SK-N-SH (cell line): ENCODE measurements around the gene TRRAP. TPM values are rescaled to one million over a fixed set of nuclear protein-coding genes. Genes with fewer than 3 reads are reported as not detected.

Source experiments
- CTCF ChIA-PET: fragments of 300-600, 350-600 bp; formaldehyde crosslinking; extraction: SDS; loops from one replicate; lab custom pipeline; 2021; lab: Yijun Ruan, JAX
- POLR2A ChIA-PET: fragments of 350-600 bp; sonication (Branson Sonifier 250); formaldehyde crosslinking; extraction: SDS; loops from one replicate; lab custom pipeline; 2020; ENCODE audit warnings: antibody characterized with exemption, inconsistent platforms; lab: Yijun Ruan, JAX
- DNase-seq: peaks from one replicate; pipeline ENCODE4 v3.0.0; 2012
- H2AFZ ChIP-seq: fragments of 200-600 bp; sonication (generic); 2 replicates; pipeline ENCODE4 v1.8.1; 2016; ENCODE audit warnings: antibody characterized with exemption, mild to moderate bottlenecking, low read depth
- H3F3A ChIP-seq: fragments of 200-600 bp; sonication (generic); replicated peaks from 2 replicates; pipeline ENCODE3; 2016; ENCODE audit warnings: antibody characterized with exemption, mild to moderate bottlenecking; ENCODE audit not compliant: insufficient read depth
- H3K27ac ChIP-seq, 2 experiments: fragments of 200-500 bp in 1 of 2; fragments of 200-600 bp in 1 of 2; sonication (Bioruptor generic) in 1 of 2; sonication (generic), shearing (Covaris generic) in 1 of 2; 2 replicates each; pipeline versions ENCODE4 v1.5.1 to v1.6.1; 2014 to 2016; ENCODE audit warnings: low read depth in 2 of 2, inconsistent platforms in 1 of 2, low read length in 1 of 2, mild to moderate bottlenecking in 1 of 2, mixed read lengths in 1 of 2
- H3K27me3 ChIP-seq: fragments of 200-600 bp; sonication (generic), shearing (Covaris generic); 2 replicates; pipeline ENCODE4 v1.6.1; 2016; ENCODE audit warnings: mixed run types; ENCODE audit not compliant: insufficient read depth
- H3K36me3 ChIP-seq, 2 experiments: fragments of 200-500 bp in 1 of 2; fragments of 200-600 bp in 1 of 2; sonication (Bioruptor generic) in 1 of 2; sonication (generic) in 1 of 2; replicated peaks in 1 of 2; 2 replicates each; pipeline versions ENCODE3 to v1.5.1; 2014 to 2016; ENCODE audit warnings: low read length in 1 of 2, mild to moderate bottlenecking in 1 of 2; ENCODE audit not compliant: insufficient read depth in 2 of 2, control insufficient read depth in 1 of 2
- H3K4me1 ChIP-seq, 2 experiments: fragments of 200-500 bp in 1 of 2; fragments of 200-600 bp in 1 of 2; sonication (Bioruptor generic) in 1 of 2; sonication (generic), shearing (Covaris generic) in 1 of 2; 2 replicates each; pipeline versions ENCODE4 v1.5.1 to v1.6.1; 2014 to 2016; ENCODE audit warnings: low read depth in 1 of 2, low read length in 1 of 2, mixed run types in 1 of 2; ENCODE audit not compliant: insufficient read depth in 2 of 2, control insufficient read depth in 1 of 2
- H3K4me2 ChIP-seq: fragments of 200-600 bp; sonication (generic), shearing (Covaris generic); 2 replicates; pipeline ENCODE4 v1.6.1; 2017; ENCODE audit warnings: mixed run types
- H3K4me3 ChIP-seq, 2 experiments: fragments of 200-500 bp in 1 of 2; fragments of 200-600 bp in 1 of 2; sonication (Bioruptor generic) in 1 of 2; sonication (generic), shearing (Covaris generic) in 1 of 2; 2 replicates each; pipeline versions ENCODE4 v1.5.1 to v1.8.1; 2014 to 2016; ENCODE audit warnings: low read depth in 2 of 2, inconsistent platforms in 1 of 2, low read length in 1 of 2, mild to moderate bottlenecking in 1 of 2, mixed read lengths in 1 of 2, moderate library complexity in 1 of 2
- H3K79me2 ChIP-seq: fragments of 200-600 bp; sonication (generic); 2 replicates; pipeline ENCODE4 v1.8.1; 2017; ENCODE audit warnings: mild to moderate bottlenecking; ENCODE audit not compliant: insufficient read depth
- H3K9ac ChIP-seq: fragments of 200-600 bp; sonication (generic); 2 replicates; pipeline ENCODE4 v1.6.1; 2017; ENCODE audit warnings: mixed run types
- H3K9me2 ChIP-seq: fragments of 200-600 bp; sonication (generic); 2 replicates; pipeline ENCODE4 v1.6.1; 2017; ENCODE audit warnings: mixed run types
- H3K9me3 ChIP-seq: fragments of 200-600 bp; sonication (generic); 2 replicates; pipeline ENCODE4 v1.6.1; 2017; ENCODE audit warnings: mixed run types, mild to moderate bottlenecking, moderate library complexity
- H4K20me1 ChIP-seq: fragments of 200-600 bp; sonication (generic); 2 replicates; pipeline ENCODE4 v1.6.1; 2017; ENCODE audit warnings: mild to moderate bottlenecking, mixed run types; ENCODE audit not compliant: insufficient read depth
- CHD2 ChIP-seq: fragments of 150-350 bp; IDR thresholded peaks from 2 replicates; pipeline ENCODE4 v1.6.1; 2018; ENCODE audit warnings: low read length; ENCODE audit not compliant: partially characterized antibody
- ELF1 ChIP-seq: IDR thresholded peaks from 2 replicates; pipeline ENCODE4 v1.4.0; 2012
- EZH2phosphoT487 ChIP-seq: fragments of 200-600 bp; sonication (generic); IDR thresholded peaks from 2 replicates; pipeline ENCODE4 v1.6.1; 2017; ENCODE audit warnings: low read depth, mixed run types, mild to moderate bottlenecking, antibody characterized with exemption, moderate library complexity, borderline replicate concordance
- FOXJ3 ChIP-seq: sonication (generic); formaldehyde crosslinking; IDR thresholded peaks from 2 replicates; pipeline ENCODE4 v1.5.1; 2020; ENCODE audit warnings: mild to moderate bottlenecking, missing genetic modification reagents
- FOXM1 ChIP-seq: IDR thresholded peaks from 2 replicates; pipeline ENCODE4 v1.4.0; 2012; ENCODE audit warnings: low read depth, mild to moderate bottlenecking
- GATA2 ChIP-seq: sonication (generic); formaldehyde crosslinking; IDR thresholded peaks from 2 replicates; pipeline ENCODE4 v1.5.0; 2020; ENCODE audit warnings: mild to moderate bottlenecking, missing genetic modification reagents
- MAX ChIP-seq: IDR thresholded peaks from 2 replicates; pipeline ENCODE4 v1.4.0; 2012; ENCODE audit warnings: low read depth
- MXI1 ChIP-seq: IDR thresholded peaks from 2 replicates; pipeline ENCODE4 v1.6.1; 2012; ENCODE audit warnings: mild to moderate bottlenecking, low read depth, low read length, improper control_type of control experiment
- PBX3 ChIP-seq: IDR thresholded peaks from 2 replicates; pipeline ENCODE4; 2012
- POLR2AphosphoS5 ChIP-seq: IDR thresholded peaks from 2 replicates; pipeline ENCODE4 v1.6.1; 2012; ENCODE audit warnings: low read depth, low read length
- RAD21 ChIP-seq: IDR thresholded peaks from 2 replicates; pipeline ENCODE4 v1.6.1; 2012; ENCODE audit warnings: mild to moderate bottlenecking, low read length
- RCOR1 ChIP-seq: fragments of 150-350 bp; IDR thresholded peaks from 2 replicates; pipeline ENCODE4 v1.6.1; 2017; ENCODE audit warnings: antibody characterized with exemption, low read length
- RXRA ChIP-seq: IDR thresholded peaks from 2 replicates; pipeline ENCODE4 v1.4.0; 2012; ENCODE audit warnings: low read depth, mild to moderate bottlenecking, borderline replicate concordance
- TCF12 ChIP-seq: IDR thresholded peaks from 2 replicates; pipeline ENCODE4 v1.4.0; 2012
- TEAD4 ChIP-seq: IDR thresholded peaks from 2 replicates; pipeline ENCODE4 v1.4.0; 2012; ENCODE audit warnings: mild to moderate bottlenecking, borderline replicate concordance; ENCODE audit not compliant: insufficient read depth
- USF1 ChIP-seq: IDR thresholded peaks from 2 replicates; pipeline ENCODE4 v1.4.0; 2012; ENCODE audit warnings: low read depth, borderline replicate concordance
- YY1 ChIP-seq: IDR thresholded peaks from 2 replicates; pipeline ENCODE4 v1.4.0; 2012; ENCODE audit warnings: low read depth, mild to moderate bottlenecking
- WGBS: methylation state at CpG from one replicate; pipeline ENCODE4 v1.1.6; 2017; ENCODE audit warnings: low lambda C conversion rate; 5-methylcytosine and 5-hydroxymethylcytosine counted together
- polyA plus RNA-seq, 3 experiments: library from polyadenylated mRNA; depleted of rRNA; stranded (reverse); fragments of >200 nt; gene quantifications; 2 replicates each; pipeline ENCODE4 v1.2.3, GENCODE V29; 2012

Gene TRRAP
- polyA plus RNA-seq, 1 of the 3 experiments (the other 2 are of a cell fraction): 24.9 TPM

- peaks cover 5% of the 10 kb centered on the region for H3F3A ChIP-seq
- WGBS: 92% methylated on average over 6 of the region's 7 CpGs
- H2AFZ ChIP-seq: no peak overlapping the region
- no peaks in the 10 kb centered on the region for H3K79me2 ChIP-seq
- ChIA-PET POLR2A (interaction anchor here (0.7 kb wide), 1 partner anchor 18 kb away, joined by 3 read pairs; no protein-coding TSS in a partner anchor), CTCF (interaction anchor here (1.4 to 4.2 kb wide), 3 partner anchors 9 to 282 kb away, joined by 3 to 23 read pairs (median 11); no protein-coding TSS in a partner anchor)
- no peaks in the 10 kb centered on the region for H3K9me3 ChIP-seq
- peaks cover 0 to 6% of the 10 kb centered on the region in 2 experiments; a peak in 1 of 4 replicates for H3K4me1 ChIP-seq
- H3K9me2 ChIP-seq: no peaks in the 10 kb centered on the region
- DNase-seq: no peak
- H4K20me1 ChIP-seq: 0 out of 2 replicates have a peak, but pooled peaks cover under 1% of the 10 kb centered on the region
- no peak for TF ChIP-seq RCOR1
- TF ChIP-seq TEAD4: no peak
- TF ChIP-seq GATA2 (CRISPR knock-in tag): no peak
- no peak for TF ChIP-seq MXI1
- no peak for TF ChIP-seq RXRA
- TF ChIP-seq MAX: no peak
- TF ChIP-seq POLR2AphosphoS5: no peak
- TF ChIP-seq RAD21: no peak
- no peak for TF ChIP-seq FOXM1
- TF ChIP-seq FOXJ3 (CRISPR knock-in tag): no peak
- no peak overlapping the region for H3K4me2 ChIP-seq
- no peak overlapping the region for H3K9ac ChIP-seq
- no peak overlapping the region for H3K4me3 ChIP-seq
- H3K36me3 ChIP-seq: peaks cover 77 to 84% of the 10 kb centered on the region in 2 experiments
- no peaks in the 10 kb centered on the region for H3K27me3 ChIP-seq
- H3K27ac ChIP-seq: no peak overlapping the region
Measured at GRCh38 chr7:99031496-99031895, 153.2 kb downstream of the TRRAP start.

- Histone ChIP-seq H3K9ac (no peak overlapping the region), H3F3A (peaks cover 9% of the 10 kb centered on the region), H3K9me2 (no peaks in the 10 kb centered on the region), H3K79me2 (no peaks in the 10 kb centered on the region), H4K20me1 (peaks cover 11% of the 10 kb centered on the region; the same call in 1 of the 2 replicates), H3K4me3 (no peak overlapping the region), H3K4me1 (peaks cover 0 to 6% of the 10 kb centered on the region in 2 experiments; a peak in 1 of 4 replicates), H3K9me3 (no peaks in the 10 kb centered on the region), H3K27me3 (no peaks in the 10 kb centered on the region), H3K36me3 (peaks cover 82 to 89% of the 10 kb centered on the region in 2 experiments), H3K4me2 (no peak overlapping the region), H3K27ac (no peak overlapping the region), H2AFZ (no peak overlapping the region)
- WGBS: 96% methylated on average over 15 of the region's 15 CpGs
- DNase-seq: no peak
- ChIA-PET POLR2A (no interaction called here), CTCF (no interaction called here)
- TF ChIP-seq YY1 (no peak), RCOR1 (no peak), EZH2phosphoT487 (no peak)
Measured at GRCh38 chr7:99032928-99033327, 154.6 kb downstream of the TRRAP start.

- peaks cover 11% of the 10 kb centered on the region; the same call in 1 of the 2 replicates for H4K20me1 ChIP-seq
- H3K9me3 ChIP-seq: no peaks in the 10 kb centered on the region
- H3K27ac ChIP-seq: no peak overlapping the region
- peaks cover 84 to 89% of the 10 kb centered on the region in 2 experiments for H3K36me3 ChIP-seq
- CTCF ChIA-PET: interaction anchor here (1.6 kb wide), 1 partner anchor 279 kb away, joined by 7 read pairs; no protein-coding TSS in a partner anchor
- H3F3A ChIP-seq: peaks cover 9% of the 10 kb centered on the region
- POLR2A ChIA-PET: no interaction called here
- no peak for TF ChIP-seq MAX
- no peak for TF ChIP-seq ELF1
- TF ChIP-seq PBX3: no peak
- no peak for TF ChIP-seq USF1
- no peak for TF ChIP-seq FOXJ3 (CRISPR knock-in tag)
- TF ChIP-seq CHD2: no peak
- TF ChIP-seq TCF12: no peak
- no peak overlapping the region for H3K4me3 ChIP-seq
- H3K79me2 ChIP-seq: no peaks in the 10 kb centered on the region
- H3K4me1 ChIP-seq: peaks cover 0 to 6% of the 10 kb centered on the region in 2 experiments; a peak in 1 of 4 replicates
- 95% methylated on average over 4 of the region's 4 CpGs for WGBS
- no peak overlapping the region for H3K9ac ChIP-seq
- no peak for DNase-seq
- no peak overlapping the region for H3K4me2 ChIP-seq
- no peak overlapping the region for H2AFZ ChIP-seq
- no peaks in the 10 kb centered on the region for H3K9me2 ChIP-seq
- no peaks in the 10 kb centered on the region for H3K27me3 ChIP-seq
Measured at GRCh38 chr7:99033765-99034164, 155.4 kb downstream of the TRRAP start.
